GM21576 (cell line): ENCODE results near the gene FDX1.

ENCODE experiments used
- ATAC-seq: cut with Tn5 transposase; IDR thresholded peaks from one replicate; pipeline ENCODE4 v1.9.1; 2021; ENCODE audit warnings: mild to moderate bottlenecking, moderate library complexity; ENCODE audit not compliant: unreplicated experiment

The FDX1 gene

GRCh38 chr11:110430267-110431050 lies 711 bp downstream of the FDX1 start:
- ATAC-seq: peak; percentile 27

GRCh38 chr11:110431051-110431672 lies 1.4 kb downstream of the FDX1 start:
- ATAC-seq: peak; percentile 23

GRCh38 chr11:110431674-110432073 lies 1.9 kb downstream of the FDX1 start:
- ATAC-seq: no peak

GRCh38 chr11:110432713-110433392 lies 3.1 kb downstream of the FDX1 start:
- no peak for ATAC-seq

- no peak for ATAC-seq
These were observed 3.9 kb downstream of the FDX1 start for GRCh38 chr11:110433393-110434333.

- no peak for ATAC-seq
These were observed 5.4 kb downstream of the FDX1 start for GRCh38 chr11:110434952-110435779.

- ATAC-seq: no peak
These were observed 6.3 kb downstream of the FDX1 start for GRCh38 chr11:110435780-110436717.

GRCh38 chr11:110438017-110438416 lies 8.3 kb downstream of the FDX1 start:
- ATAC-seq: no peak

- ATAC-seq: no peak
These were observed 15.7 kb downstream of the FDX1 start for GRCh38 chr11:110445437-110445836.

GRCh38 chr11:110446061-110446460 lies 16.3 kb downstream of the FDX1 start:
- no peak for ATAC-seq

GRCh38 chr11:110446594-110446993 lies 16.8 kb downstream of the FDX1 start:
- ATAC-seq: no peak

- ATAC-seq: no peak
These were observed 17.6 kb downstream of the FDX1 start for GRCh38 chr11:110447343-110447742.

- no peak for ATAC-seq
These were observed 18.4 kb downstream of the FDX1 start for GRCh38 chr11:110447897-110448745.

GRCh38 chr11:110450246-110450645 lies 20.5 kb downstream of the FDX1 start:
- ATAC-seq: no peak

- no peak for ATAC-seq
These were observed 23.0 kb downstream of the FDX1 start for GRCh38 chr11:110452720-110453119.

GRCh38 chr11:110453684-110454354 lies 24.1 kb downstream of the FDX1 start:
- ATAC-seq: peak; percentile 86

- peak; percentile 42 for ATAC-seq
These were observed 24.9 kb downstream of the FDX1 start for GRCh38 chr11:110454609-110455008.
